Pulmonary artery endothelial cell (primary cell): ENCODE measurements around the gene HOXD8. TPM values are rescaled to one million over a fixed set of nuclear protein-coding genes. Genes with fewer than 3 reads are reported as not detected.

Experiments used
- DNase-seq: peaks from one replicate; pipeline ENCODE4 v3.0.0-alpha.2; 2011; ENCODE audit warnings: low read depth, low spot score
- total RNA-seq: library from RNA; depleted of rRNA; stranded (reverse); fragments of >200 nt; gene quantifications from 2 replicates; pipeline ENCODE4 v1.2.3, GENCODE V29; 2014

HOXD8 gene
- total RNA-seq, 1 donor from 2014 or later, result not detected

DNA sequence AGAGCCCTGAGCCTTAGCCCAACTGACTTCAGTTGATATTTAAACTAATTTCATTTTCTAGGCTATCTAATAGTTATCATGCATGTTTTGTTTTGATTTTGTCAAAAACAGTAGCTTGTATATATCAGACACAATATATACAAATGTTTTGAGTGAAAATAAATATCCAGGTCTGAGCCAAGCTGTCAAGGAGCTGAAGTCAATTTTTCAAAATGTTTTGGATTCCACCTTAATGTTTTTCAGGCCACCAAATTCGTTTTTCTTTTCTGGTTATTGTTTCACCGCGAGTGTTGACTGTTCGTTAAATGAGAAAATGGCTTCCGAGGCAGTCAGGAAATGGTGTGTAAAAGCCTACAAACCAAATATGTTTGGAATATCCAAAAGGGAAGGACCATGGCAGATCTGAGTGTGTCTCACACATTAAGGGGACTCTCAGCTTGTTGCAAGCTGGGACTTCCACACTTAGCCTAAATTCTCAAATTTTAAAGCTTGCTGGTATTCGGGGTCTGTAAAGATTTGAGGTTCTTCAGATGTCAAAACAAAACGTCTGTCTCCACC lies 27.1 kb upstream of the HOXD8 start:
- DNase-seq, result no peak

DNA sequence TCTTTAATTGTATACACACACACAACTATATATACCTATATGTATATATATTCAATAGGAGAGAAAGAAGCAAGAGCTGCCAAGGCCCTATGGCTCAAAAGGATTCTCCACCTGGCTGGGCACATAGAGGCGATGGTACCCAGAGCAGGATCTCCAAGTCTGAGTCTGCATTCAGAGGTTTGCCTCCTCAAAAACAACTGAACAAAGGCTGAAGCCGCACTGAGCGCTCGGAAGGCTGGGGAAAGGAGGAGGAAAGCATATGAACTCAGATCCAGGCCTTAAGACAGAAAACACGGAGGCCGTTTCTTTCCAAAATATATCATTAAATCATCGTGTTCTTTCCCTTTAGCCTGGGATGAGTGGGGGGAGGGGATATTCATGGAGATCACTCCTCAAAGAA lies 26.3 kb upstream of the HOXD8 start:
- DNase-seq, result no peak

DNA sequence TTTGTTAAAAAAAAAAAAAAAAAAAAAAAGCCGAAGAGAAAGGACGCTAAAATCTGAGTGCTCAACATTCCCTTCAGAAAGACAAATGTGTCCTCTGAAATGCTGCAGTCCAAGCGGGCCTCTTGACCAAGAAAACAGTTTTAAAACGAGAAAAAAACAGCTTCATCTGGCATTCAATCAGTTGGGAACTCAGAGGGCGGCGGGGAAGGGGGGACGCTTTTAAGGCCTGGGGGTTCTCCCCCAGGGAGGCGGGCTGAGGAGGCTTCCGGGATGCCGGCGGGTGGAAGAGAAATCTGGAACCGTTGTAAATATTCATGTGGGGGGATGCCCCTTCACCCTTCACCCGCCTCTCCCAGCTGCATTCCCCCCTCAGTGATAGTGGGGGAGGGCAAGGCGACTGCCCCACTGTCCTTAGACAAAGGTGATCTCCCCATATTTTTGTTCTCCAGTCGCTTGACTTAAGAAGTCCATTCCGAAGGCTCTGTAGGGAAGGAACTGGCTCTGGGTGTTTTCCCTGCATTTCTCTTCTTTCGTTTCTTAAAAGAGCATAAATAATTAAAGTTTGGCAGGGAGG lies 25.7 kb upstream of the HOXD8 start:
- no peak for DNase-seq

DNA sequence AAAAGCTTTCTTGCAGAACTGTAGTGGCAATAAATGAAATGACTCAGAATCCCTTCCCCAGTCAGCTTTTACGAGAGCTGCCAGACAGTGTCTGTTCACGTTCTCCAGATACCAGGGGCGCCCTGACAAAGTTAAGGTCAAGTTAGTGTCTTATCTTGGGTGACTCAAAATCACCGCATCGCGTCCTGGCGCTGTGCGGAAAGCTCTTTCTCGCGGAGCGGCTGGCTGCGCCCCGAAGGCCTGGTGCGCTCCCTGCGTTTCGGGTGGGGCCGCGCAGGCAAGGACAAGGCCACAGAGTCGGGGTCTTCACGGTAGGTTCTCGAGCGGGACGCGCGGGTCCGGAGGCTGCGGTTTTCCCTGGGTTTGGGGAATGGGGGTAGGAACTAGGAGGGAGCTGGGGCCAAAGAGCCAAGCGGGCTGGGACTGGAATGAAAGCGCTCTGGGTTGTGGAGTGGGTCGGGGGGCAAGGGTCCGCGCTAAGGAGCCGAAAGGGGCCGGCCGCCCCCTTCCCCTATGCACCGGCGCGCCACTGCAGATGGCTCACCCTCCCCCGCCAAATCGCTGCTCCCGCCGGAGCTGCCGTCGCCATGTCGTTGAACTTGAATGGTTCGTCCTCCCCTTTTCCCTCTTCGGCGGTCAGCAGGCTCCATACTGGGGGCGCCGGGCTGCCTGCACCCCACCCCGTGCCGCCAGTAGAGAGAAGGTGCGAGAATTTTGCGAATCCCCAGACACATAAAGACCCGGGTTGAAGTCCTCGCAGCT lies 25.0 kb upstream of the HOXD8 start:
- DNase-seq, result no peak

DNA sequence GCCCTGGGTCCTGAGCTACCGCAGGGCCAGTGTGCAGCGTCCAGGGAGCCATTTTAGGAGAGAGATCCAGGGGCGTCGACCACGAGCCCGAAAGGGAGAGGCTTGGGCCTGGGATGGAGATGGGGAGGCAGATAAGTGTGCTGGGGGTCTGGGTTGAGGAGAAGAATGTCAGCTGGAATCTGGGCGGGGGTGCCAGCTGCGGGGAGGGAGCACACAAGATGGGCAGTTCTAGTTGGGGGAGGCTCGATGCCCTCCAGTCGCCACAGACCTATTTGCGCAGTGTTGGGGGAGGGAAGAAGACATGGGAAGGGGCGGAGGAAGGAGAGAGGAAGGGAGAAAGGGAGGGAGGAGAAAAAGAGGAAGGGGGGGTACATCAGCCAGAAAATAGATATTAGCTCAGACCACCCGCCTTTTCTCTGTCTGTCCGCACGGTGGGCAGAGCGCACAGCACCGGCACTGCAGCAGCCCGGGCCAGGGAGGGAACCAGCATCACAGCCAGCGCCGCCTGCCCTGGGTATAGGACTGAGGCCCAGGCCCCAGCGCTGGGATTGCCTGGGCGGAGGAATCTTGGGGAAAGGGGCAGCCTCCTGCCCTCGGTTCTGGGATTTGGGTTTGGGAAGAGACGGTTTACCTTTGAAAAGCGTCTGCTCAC lies 24.3 kb upstream of the HOXD8 start:
- no peak for DNase-seq

DNA sequence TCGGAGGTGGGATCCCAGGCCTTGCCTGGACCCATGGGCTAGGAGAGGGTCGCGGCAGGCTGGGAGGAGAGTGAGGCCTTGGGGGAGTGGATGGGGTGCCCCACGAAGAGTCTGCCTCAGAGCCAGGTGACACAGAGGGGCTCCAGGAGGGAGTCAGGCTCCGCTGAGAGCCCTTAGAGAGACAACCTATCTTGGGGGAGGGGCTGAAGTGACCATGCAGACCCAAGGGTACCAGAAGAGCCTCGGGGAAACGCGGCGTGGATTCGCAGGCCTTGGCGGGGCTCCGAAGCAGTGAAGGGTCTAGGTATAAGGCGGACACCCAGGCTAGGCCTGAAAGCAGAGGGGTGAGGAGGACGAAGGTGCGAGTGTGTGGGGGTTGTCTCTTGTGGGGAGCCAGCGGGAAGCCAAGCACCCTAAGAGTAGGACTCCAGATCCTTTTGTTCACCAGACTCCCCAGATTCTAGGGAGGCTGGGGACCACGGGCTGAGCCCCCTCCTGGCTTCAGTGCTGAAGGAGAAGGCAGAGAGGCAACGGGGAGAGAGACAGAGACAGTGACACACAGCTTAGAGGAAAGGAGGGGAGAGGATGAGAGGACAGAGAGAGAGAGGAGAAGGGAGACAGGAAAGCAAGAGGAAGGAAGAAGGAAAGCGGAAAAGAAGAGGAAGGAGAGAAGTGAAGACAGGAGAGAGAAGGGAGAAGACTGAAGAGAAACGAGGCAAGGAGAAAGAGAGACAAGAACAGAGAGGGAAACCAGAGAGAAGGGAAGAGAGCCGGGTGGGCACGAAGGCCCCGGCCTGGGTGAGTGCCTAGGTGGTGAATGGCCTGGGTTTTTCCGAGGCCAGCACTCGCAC lies 23.6 kb upstream of the HOXD8 start:
- DNase-seq, result no peak

DNA sequence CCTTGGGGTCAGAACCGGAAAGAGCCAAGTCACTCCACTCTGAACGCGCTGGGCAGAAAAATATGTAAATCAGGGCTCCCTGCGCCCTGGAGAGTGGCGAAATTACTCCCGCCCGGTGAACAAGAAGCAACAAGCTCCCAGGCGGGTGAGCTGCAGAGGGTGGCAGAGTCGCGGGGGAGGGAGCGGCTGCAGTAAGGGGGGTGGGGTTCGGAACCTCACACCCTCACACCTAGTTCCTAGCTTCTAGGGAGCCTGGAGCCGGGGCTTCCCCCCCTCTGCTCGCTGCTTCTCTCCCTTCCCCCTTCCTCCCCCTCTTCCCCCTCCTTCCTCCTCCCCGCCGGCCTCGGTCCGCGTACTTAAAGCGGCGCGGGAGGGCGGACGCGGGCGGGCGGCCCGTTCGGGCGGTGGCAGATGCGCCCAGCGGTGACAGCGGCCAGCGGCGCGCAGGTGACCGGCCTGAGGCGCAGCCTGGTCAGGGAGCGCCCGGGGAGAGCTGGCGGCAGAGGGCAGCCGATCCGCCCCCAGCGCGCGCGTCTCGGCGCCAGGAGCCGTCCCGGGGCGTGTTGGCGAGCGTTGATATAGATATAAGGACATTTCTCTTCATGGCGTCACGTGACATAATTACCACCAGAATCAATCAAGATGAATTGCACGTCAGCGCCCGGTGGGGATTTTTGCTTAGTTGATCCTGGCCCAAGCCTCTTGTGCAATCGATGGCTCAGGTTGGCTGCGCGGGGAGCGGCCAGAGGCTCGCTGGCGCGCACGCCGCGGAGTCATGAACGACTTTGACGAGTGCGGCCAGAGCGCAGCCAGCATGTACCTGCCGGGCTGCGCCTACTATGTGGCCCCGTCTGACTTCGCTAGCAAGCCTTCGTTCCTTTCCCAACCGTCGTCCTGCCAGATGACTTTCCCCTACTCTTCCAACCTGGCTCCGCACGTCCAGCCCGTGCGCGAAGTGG lies 22.6 kb upstream of the HOXD8 start, which contains the start of gene HOXD11:
TSS of gene HOXD11 (plus strand) at position 700 of the 959 bp plus-strand sequence. CDS start at position 776, 76 bp downstream.
- no peak for DNase-seq

DNA sequence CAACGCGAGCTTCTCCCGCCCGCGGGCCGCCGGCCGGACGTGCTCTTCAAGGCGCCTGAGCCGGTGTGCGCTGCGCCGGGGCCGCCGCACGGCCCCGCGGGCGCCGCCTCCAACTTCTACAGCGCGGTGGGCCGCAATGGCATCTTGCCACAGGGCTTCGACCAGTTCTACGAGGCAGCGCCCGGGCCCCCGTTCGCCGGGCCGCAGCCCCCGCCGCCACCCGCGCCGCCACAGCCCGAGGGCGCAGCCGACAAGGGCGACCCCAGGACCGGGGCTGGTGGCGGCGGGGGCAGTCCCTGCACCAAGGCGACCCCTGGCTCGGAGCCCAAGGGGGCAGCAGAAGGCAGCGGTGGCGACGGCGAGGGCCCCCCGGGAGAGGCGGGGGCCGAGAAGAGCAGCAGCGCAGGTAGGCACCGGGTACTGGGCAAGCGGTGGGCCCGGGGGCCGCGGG lies 21.7 kb upstream of the HOXD8 start:
- DNase-seq, result no peak

DNA sequence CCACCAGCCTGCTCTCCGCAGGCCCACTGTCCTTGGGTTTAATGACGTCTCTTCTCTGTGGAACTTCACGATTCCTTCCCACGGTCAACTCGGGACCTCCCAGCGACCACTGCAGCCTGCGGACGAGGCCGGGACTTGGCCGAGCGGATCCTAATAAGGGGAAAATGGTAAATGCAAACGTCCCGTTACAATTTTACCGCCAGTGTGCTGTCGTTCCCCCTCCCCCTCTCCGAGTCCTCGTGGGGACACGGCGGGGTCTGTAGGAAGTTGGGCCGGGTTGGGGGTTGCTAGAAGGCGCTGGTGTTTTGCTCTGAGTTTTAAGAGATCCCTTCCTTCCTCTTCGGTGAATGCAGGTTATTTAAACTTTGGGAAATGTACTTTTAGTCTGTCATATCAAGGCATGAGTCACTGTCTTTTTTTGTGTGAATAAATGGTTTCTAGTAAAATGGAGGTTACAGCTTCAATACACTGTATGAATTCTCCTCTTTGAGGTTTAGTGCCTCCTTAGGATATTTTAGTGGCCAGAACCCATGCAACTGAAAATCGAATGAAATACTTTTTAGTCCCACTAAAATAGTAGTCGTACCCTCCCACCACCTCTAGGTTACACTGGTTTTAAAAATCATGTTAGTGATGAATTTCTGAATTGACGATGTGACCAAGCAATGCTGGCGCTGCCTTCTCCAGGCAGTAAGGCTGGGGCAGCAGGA lies 20.2 kb upstream of the HOXD8 start:
- DNase-seq, result no peak

DNA sequence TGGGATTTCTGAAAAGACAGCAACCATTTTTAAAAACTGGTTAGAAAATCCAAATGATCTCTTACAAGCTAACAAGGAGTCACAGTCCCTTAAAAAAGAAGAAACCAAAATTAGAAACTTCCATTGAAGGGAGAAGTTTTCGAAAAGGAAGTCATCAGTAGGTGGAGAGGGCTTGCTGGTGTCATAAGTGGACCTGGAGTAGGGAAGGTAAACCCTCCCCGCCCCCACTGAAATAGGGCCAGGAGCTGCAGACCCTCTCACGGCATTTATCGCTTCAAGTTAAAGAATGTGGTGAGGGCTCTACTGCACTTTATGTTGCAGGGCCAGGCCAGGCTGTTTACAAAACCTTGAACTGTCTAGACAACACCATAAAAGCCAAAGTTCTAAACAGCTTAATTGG lies 19.6 kb upstream of the HOXD8 start:
- no peak for DNase-seq

DNA sequence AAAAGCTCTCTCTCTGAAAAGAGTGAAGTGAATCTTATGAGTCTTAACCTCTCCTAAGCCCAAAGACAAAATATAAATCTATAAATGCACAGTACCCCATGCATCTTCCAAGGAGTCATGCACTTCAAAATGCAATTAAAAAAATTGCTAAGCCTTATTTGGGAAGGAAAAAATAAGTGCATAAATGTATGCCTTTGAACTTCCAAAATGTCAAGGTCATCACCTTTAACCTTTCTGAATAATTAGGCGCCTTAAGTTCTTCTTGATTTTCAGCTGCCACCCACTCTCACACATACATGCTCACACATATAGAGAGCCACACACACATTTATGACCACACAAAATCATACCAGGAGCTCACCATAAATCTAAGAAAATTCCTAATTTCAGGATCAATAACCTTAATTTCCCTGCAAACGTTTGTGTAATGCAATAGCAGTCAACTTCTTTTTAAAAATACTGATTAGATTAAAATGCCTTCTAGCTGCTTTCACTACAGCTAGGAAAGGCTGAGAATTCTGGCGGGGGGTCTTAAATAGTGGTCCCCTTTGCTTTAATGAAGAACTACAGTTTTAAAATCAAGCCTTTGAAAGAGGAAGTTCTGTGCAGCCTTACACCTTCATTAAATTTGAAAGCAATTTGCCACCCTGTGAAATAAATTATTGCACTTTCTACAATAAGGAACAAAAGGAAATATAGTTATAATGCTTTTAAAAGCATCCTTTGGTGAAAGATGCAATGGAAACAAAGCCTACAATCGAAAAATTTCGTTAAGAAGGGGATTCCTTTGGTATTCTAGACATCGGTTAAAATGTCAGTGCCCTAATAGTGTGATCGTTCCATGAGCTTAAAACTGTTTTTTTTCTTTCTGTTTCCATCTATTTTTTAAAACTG lies 18.8 kb upstream of the HOXD8 start:
- no peak for DNase-seq

DNA sequence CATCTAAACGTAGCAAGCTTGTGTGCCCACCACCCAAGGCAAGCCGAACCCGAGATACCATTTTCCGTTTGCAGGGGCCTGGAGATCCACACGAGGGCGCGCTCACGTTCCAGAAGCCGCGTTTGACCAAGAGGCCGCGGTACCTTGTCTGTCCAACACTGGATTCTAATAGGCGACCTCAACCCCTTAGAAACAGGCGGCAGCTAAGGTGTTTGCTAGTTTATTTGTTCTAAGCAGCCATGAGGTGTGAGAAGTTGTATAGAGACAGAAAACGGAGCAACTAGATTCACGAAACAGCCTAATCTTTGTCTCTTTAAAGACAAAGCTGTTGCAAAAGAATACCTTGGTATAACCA lies 18.2 kb upstream of the HOXD8 start:
- DNase-seq, result peak; percentile 13

DNA sequence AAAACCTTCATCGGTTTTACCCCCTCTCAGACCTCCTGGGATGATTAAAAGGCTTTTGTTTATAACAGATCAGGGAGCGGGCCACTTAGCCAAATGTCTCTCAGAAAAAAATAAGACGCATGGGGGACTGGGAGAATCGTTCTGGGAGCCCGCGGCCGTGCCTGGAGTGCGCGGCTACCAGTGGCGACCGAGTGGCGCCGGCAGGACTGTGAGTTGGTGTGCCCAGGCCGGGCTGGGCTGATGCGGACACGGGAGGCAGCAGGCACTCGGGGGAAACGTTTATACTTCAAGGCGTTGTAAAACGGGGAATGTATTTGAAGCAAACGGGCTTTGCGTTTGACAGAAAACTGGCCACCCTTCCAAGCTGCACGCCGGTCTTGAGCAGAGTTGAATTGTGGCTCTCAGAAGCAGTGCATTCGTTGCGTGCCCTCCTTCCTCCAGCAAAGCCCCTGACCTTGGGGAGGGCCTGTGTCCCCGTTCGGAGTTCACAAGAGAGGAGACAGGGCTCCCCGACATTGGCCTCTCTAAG lies 17.6 kb upstream of the HOXD8 start:
- DNase-seq, result no peak

DNA sequence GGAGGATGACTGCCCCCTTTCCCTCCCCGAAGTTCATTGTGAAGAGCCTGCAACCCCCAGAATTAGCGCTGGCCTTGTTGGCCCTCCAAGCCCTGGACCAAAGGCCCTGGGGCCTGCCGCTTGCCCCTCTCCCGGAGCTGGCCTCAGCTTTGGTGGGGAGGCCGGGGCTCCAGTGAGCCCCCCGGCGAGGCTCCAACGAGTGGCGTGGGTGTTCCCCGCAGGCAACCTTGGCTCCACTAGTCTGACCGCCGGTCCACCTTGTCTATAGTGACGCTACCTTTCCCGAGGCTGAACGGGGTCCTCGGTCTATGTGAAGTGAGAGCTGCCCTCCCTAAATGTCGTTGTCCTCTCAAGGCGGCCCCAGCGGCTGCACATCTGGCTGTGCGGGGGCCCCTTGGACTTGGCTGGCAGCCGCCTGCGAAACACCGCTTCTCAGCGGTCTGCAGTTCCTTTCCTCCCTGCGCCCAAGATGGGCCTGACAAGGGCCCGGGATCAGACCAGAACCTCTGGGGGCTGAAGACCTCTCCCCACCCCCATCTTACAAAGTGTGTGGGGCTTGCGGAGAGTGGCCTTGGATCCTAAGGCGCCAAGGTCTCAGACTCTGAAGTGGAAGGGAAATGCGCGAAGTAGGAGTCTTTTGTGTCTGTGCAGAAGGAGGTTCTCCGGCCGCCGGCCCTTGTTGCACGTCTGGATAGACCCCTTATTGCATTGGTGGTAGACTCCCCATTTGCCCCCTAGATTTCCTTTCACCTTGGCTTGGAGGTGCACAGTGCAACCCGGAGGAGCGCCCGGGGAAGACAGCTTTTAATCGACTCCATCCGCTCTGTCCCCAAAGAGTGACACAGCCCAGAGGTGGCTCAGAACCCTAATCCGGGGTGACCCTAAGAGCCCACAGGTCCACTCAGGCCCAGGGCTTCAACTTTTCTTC lies 16.9 kb upstream of the HOXD8 start:
- DNase-seq, result no peak

DNA sequence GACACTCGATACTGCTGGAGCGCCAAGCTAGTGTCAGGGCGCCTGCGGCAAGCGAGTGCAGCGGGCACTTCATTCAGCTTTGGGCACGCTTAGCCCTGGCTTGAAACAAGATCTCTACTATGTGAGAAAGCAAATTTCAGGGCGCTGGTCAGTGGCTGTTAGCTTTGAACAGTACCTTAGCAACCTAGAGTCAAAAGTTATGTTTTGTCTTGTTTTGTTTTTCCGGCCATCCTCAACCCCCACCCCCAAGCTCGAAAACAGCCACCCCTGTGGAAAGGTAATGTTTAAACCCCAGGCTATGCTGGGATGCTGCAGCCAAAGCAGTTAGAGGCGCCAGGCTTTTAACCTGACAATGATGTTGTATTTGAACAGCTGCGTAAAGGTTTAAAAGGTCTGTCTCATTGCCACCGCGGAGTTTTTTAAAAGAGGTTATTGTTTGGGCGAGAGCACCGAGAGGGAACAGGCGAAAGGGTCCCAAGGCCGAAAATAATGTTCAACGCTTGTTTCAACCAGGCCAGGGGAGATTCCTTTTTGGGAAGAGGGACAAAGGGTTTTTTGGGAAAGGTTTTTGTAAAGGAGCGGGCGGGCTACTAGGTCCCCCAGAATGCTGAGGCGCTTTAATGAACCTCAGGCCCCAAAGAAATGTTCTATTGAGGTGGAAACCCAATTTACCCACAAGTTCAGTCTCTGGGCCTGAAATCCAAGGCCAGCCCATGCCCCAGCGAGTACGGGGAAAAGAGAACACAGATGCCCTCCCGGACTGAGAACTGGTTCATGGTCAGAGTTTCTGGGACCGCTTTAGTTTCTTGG lies 15.2 kb upstream of the HOXD8 start:
- DNase-seq, result no peak

DNA sequence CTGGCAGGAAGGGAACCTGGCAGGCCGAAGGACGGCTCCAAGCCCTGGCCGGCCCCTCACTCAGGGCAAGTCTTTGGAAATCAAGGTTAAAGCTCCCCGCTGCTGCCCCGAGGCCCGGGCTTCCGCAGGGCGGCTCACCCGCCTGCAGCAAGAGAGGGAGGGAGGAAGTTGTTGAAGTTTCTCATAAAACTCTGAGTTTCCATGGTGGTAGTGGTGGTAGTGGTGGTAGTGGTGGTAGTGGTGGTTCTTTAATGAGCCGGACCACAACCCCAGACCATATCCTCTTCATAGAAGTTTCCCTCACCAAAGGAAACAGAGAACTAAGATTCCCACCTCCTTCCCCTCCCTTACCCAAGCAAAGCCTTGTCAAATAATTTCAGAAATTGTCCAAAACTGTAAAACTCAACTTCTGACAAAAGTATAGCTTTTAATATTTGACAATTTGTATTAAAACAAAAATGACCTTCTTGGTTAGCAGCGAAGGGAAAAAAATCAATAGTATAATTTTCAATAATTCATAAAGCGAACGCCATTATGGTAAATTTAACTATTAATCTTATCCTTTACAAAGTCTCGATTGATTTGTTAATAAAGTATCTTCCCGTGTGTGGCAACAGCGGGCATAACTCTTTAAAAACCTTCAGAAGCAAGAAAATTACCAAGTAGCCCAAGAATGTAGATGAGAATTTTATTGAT lies 14.4 kb upstream of the HOXD8 start:
- no peak for DNase-seq
